IPS DF 4.7 (cell line): Measurements from ENCODE around the gene RAP2B.

ENCODE experiments used
- DNase-seq: peaks from one replicate; pipeline ENCODE4 v3.0.0-alpha.2; 2013; ENCODE audit warnings: low spot score; ENCODE audit errors: extremely low read depth

RAP2B gene

GRCh38 chr3:153160451-153161137, 1.4 kb upstream of the RAP2B start:
- DNase-seq, result no peak

GRCh38 chr3:153161138-153161713, 800 bp upstream of the RAP2B start:
- DNase-seq, result peak; percentile 99

- DNase-seq, result no peak
Measured at GRCh38 chr3:153162513-153163392, 727 bp downstream of the RAP2B start.

- DNase-seq, result no peak
Measured at GRCh38 chr3:153163393-153163724, 1.3 kb downstream of the RAP2B start.

GRCh38 chr3:153163756-153164550, 1.9 kb downstream of the RAP2B start:
- no peak for DNase-seq

GRCh38 chr3:153165261-153165681, 3.2 kb downstream of the RAP2B start:
- DNase-seq, result no peak

GRCh38 chr3:153166206-153166605, 4.2 kb downstream of the RAP2B start:
- DNase-seq, result no peak

GRCh38 chr3:153166796-153167195, 4.8 kb downstream of the RAP2B start:
- DNase-seq, result no peak

- no peak for DNase-seq
Measured at GRCh38 chr3:153169793-153170383, 7.9 kb downstream of the RAP2B start.

GRCh38 chr3:153171256-153171655, 9.2 kb downstream of the RAP2B start:
- no peak for DNase-seq

GRCh38 chr3:153171918-153172317, 9.9 kb downstream of the RAP2B start:
- DNase-seq, result no peak

- DNase-seq, result no peak
Measured at GRCh38 chr3:153172796-153173757, 11.1 kb downstream of the RAP2B start.

- no peak for DNase-seq
Measured at GRCh38 chr3:153173758-153174516, 11.9 kb downstream of the RAP2B start.

GRCh38 chr3:153176197-153176596, 14.2 kb downstream of the RAP2B start:
- no peak for DNase-seq

- DNase-seq, result no peak
Measured at GRCh38 chr3:153180860-153181372, 18.9 kb downstream of the RAP2B start.

GRCh38 chr3:153182501-153183293, 20.7 kb downstream of the RAP2B start:
- DNase-seq, result no peak

GRCh38 chr3:153190923-153191322, 28.9 kb downstream of the RAP2B start:
- DNase-seq, result no peak

GRCh38 chr3:153192327-153192726, 30.3 kb downstream of the RAP2B start:
- no peak for DNase-seq
